NCI-H1048 (cell line): Measurements from ENCODE around the gene TTLL11.

ENCODE experiments used
- DNase-seq: peaks from one replicate; lab custom pipeline; 2025; lab: John Stamatoyannopoulos, UW

The TTLL11 gene

GRCh38 chr9:121830441-121831140 is 262.5 kb downstream of the TTLL11 start:
- DNase-seq = no peak

GRCh38 chr9:121827251-121827967 is 265.7 kb downstream of the TTLL11 start:
- DNase-seq = no peak

GRCh38 chr9:121826711-121827110 is 266.4 kb downstream of the TTLL11 start:
- DNase-seq = no peak

- DNase-seq = no peak
These were observed 267.9 kb downstream of the TTLL11 start for GRCh38 chr9:121825031-121825691.

GRCh38 chr9:121824651-121825030 is 268.5 kb downstream of the TTLL11 start:
- DNase-seq = no peak

- DNase-seq = no peak
These were observed 269.5 kb downstream of the TTLL11 start for GRCh38 chr9:121823451-121824169.

- DNase-seq = no peak
These were observed 270.7 kb downstream of the TTLL11 start for GRCh38 chr9:121822093-121823085.

- DNase-seq = no peak
These were observed 271.8 kb downstream of the TTLL11 start for GRCh38 chr9:121821326-121821725.

- DNase-seq = no peak
These were observed 272.7 kb downstream of the TTLL11 start for GRCh38 chr9:121820286-121821005.

- no peak for DNase-seq
These were observed 273.5 kb downstream of the TTLL11 start for GRCh38 chr9:121819428-121820231.

GRCh38 chr9:121818841-121819427 is 274.2 kb downstream of the TTLL11 start:
- DNase-seq = no peak

- no peak for DNase-seq
These were observed 275.0 kb downstream of the TTLL11 start for GRCh38 chr9:121818016-121818661.

- no peak for DNase-seq
These were observed 275.6 kb downstream of the TTLL11 start for GRCh38 chr9:121817476-121817875.

GRCh38 chr9:121816845-121817450 is 276.2 kb downstream of the TTLL11 start:
- no peak for DNase-seq

- DNase-seq = no peak
These were observed 276.7 kb downstream of the TTLL11 start for GRCh38 chr9:121816449-121816817.

- no peak for DNase-seq
These were observed 277.3 kb downstream of the TTLL11 start for GRCh38 chr9:121815546-121816448.

- no peak for DNase-seq
These were observed 278.0 kb downstream of the TTLL11 start for GRCh38 chr9:121815084-121815483.
